Endothelial cell of umbilical vein (primary cell): ENCODE measurements around the gene ZNF678. TPM values are rescaled to one million over a fixed set of nuclear protein-coding genes. Genes with fewer than 3 reads are reported as not detected.

Experiments
- BruUV-seq: library from RNA; stranded (reverse); fragments of 400-500 nt; replicated peaks from 2 replicates; lab custom pipeline; 2021; lab: Mats Ljungman, UMichigan
- CTCF ChIA-PET: fragments of 300-600, 350-600 bp; sonication (Branson Sonifier 250); formaldehyde crosslinking; loops from one replicate; lab custom pipeline; 2021; ENCODE audit warnings: antibody characterized with exemption, inconsistent platforms; lab: Charles Lee
- POLR2A ChIA-PET: fragments of 300-600, 350-600 bp; sonication (Branson Sonifier 250); formaldehyde crosslinking; loops from one replicate; lab custom pipeline; 2021; ENCODE audit warnings: antibody characterized with exemption, inconsistent platforms; lab: Charles Lee
- DNase-seq: peaks from one replicate; pipeline ENCODE4 v3.0.0-alpha.2; 2011; ENCODE audit warnings: low read depth, low spot score
- FAIRE-seq: peaks from 2 replicates; lab custom pipeline; 2011; peaks lifted over from hg19 to GRCh38; lab: Jason Lieb, UNC
- H2AFZ ChIP-seq: 2 replicates; pipeline ENCODE4 v1.6.0; 2012; ENCODE audit warnings: low read depth, low read length, control low read depth, inconsistent platforms
- H3K27ac ChIP-seq: 2 replicates; pipeline ENCODE4 v1.5.1; 2011; ENCODE audit warnings: low read depth, mild to moderate bottlenecking, control low read depth, low read length, moderate library complexity; ENCODE audit not compliant: insufficient read depth
- H3K27me3 ChIP-seq, 2 experiments: 2 replicates each; pipeline versions ENCODE4 v1.6.0 to v1.6.1; 2011; ENCODE audit warnings: low read length in 2 of 2, mixed read lengths in 1 of 2; ENCODE audit not compliant: control insufficient read depth in 2 of 2, insufficient read depth in 2 of 2
- H3K36me3 ChIP-seq, 2 experiments: 2 replicates in 1 of 2; 3 replicates in 1 of 2; pipeline ENCODE4 v1.5.1; 2011; ENCODE audit warnings: low read length in 2 of 2, mild to moderate bottlenecking in 1 of 2, moderate library complexity in 1 of 2; ENCODE audit not compliant: control insufficient read depth in 2 of 2, insufficient read depth in 2 of 2; ENCODE audit errors: extremely low read depth in 1 of 2
- H3K4me1 ChIP-seq: 3 replicates; pipeline ENCODE4 v1.5.1; 2011; ENCODE audit warnings: mild to moderate bottlenecking, low read length; ENCODE audit not compliant: control insufficient read depth, insufficient read depth; ENCODE audit errors: extremely low read depth
- H3K4me2 ChIP-seq: 2 replicates; pipeline ENCODE4 v1.6.1; 2011; ENCODE audit warnings: low read length, control low read depth, mixed read lengths; ENCODE audit not compliant: insufficient read depth
- H3K4me3 ChIP-seq, 3 experiments: fragments of 200-600 bp in 1 of 3; sonication (generic), shearing (Covaris generic) in 1 of 3; replicated peaks in 1 of 3; 2 replicates each; pipeline ENCODE4 v1.5.1; 2011 to 2016; ENCODE audit warnings: control low read depth in 3 of 3, low read length in 3 of 3, mild to moderate bottlenecking in 2 of 3, inconsistent platforms in 1 of 3, low read depth in 1 of 3, moderate library complexity in 1 of 3; ENCODE audit not compliant: insufficient read depth in 1 of 3
- H3K79me2 ChIP-seq: 2 replicates; pipeline ENCODE4 v1.6.0; 2012; ENCODE audit warnings: low read length, inconsistent platforms; ENCODE audit not compliant: control insufficient read depth, insufficient read depth
- H3K9ac ChIP-seq: replicated peaks from 2 replicates; pipeline ENCODE3; 2011; ENCODE audit warnings: low read length, control low read depth; ENCODE audit not compliant: insufficient read depth; ENCODE audit errors: extremely low read depth
- H3K9me1 ChIP-seq: replicated peaks from 3 replicates; pipeline ENCODE4 v1.6.0; 2011; ENCODE audit warnings: mild to moderate bottlenecking, low read length; ENCODE audit not compliant: control insufficient read depth, insufficient read depth; ENCODE audit errors: extremely low read depth
- H3K9me3 ChIP-seq: replicated peaks from 2 replicates; pipeline ENCODE4 v1.5.1; 2012; ENCODE audit warnings: low read length, inconsistent platforms; ENCODE audit not compliant: control insufficient read depth, insufficient read depth
- H4K20me1 ChIP-seq: replicated peaks from 2 replicates; pipeline ENCODE3; 2011; ENCODE audit warnings: mild to moderate bottlenecking, low read length; ENCODE audit not compliant: control insufficient read depth, insufficient read depth; ENCODE audit errors: extremely low read depth
- CTCF ChIP-seq, 2 donors: IDR thresholded peaks; 1 replicate in 1 of 2; 2 replicates in 1 of 2; pipeline ENCODE4 v1.5.1; 2011; ENCODE audit warnings: low read length in 2 of 2, mild to moderate bottlenecking in 2 of 2, moderate library complexity in 2 of 2, control low read depth in 1 of 2, inconsistent platforms in 1 of 2, low read depth in 1 of 2; ENCODE audit not compliant: insufficient read depth in 1 of 2; ENCODE audit errors: extremely low read depth in 1 of 2
- EZH2 ChIP-seq: IDR thresholded peaks from 2 replicates; pipeline ENCODE4 v1.6.1; 2012; ENCODE audit warnings: borderline replicate concordance, low read depth, mild to moderate bottlenecking, moderate library complexity, low read length, inconsistent platforms; ENCODE audit not compliant: severe bottlenecking
- FOS ChIP-seq: IDR thresholded peaks from 2 replicates; pipeline ENCODE4 v1.6.1; 2011; ENCODE audit warnings: mild to moderate bottlenecking, low read length, moderate library complexity, borderline replicate concordance; ENCODE audit not compliant: insufficient read depth
- GATA2 ChIP-seq: IDR thresholded peaks from 2 replicates; pipeline ENCODE4 v1.7.0; 2011; ENCODE audit warnings: low read depth, mild to moderate bottlenecking, moderate library complexity, mixed read lengths, low read length; ENCODE audit not compliant: insufficient read length, insufficient read depth
- JUN ChIP-seq: IDR thresholded peaks from 2 replicates; pipeline ENCODE4 v1.6.1; 2011; ENCODE audit warnings: borderline replicate concordance, low read depth; ENCODE audit not compliant: insufficient read length, insufficient read depth
- MAX ChIP-seq: IDR thresholded peaks from 2 replicates; pipeline ENCODE4 v1.6.1; 2011; ENCODE audit not compliant: insufficient read depth, insufficient read length
- MYC ChIP-seq: IDR thresholded peaks from one replicate; pipeline ENCODE4 v1.6.1; 2011; ENCODE audit warnings: mild to moderate bottlenecking, low read depth, low read length
- POLR2A ChIP-seq: IDR thresholded peaks from 2 replicates; pipeline ENCODE4 v1.6.1; 2012; ENCODE audit warnings: low read depth, mild to moderate bottlenecking, control low read depth, low read length
- POLR2AphosphoS5 ChIP-seq: IDR thresholded peaks from 2 replicates; pipeline ENCODE4 v1.6.1; 2012; ENCODE audit warnings: low read depth, mild to moderate bottlenecking, control low read depth, low read length, moderate library complexity; ENCODE audit not compliant: insufficient read depth
- dilution Hi-C: fragments of 300-500 bp; cut with MboI; formaldehyde crosslinking; loops from one replicate; pipeline ENCODE4 v1.15.0; 2019; ENCODE audit warnings: low sequenced_read_pairs; ENCODE audit not compliant: extremely low pct_ligation_motif_present
- intact Hi-C: fragments of 100-400 bp; cut with micrococcal nuclease; formaldehyde crosslinking; loops from one replicate; pipeline ENCODE4 v1.10.0; 2022
- polyA plus RNA-seq, 4 experiments: library from polyadenylated mRNA; depleted of rRNA in 3 of 4; stranded (reverse) in 3 of 4; unstranded in 1 of 4; fragments of >200 nt; gene quantifications; 2 replicates each; pipeline versions ENCODE4 v1.2.1 to v1.2.3, GENCODE V29; 2011 to 2012; ENCODE audit warnings: missing spikeins in 1 of 4
- total RNA-seq: library from RNA; stranded (reverse); gene quantifications from 2 replicates; pipeline ENCODE4 v1.2.3, GENCODE V29; 2021

The ZNF678 gene
- total and polyA plus RNA-seq, 2 donors (not counting 3 experiments of a cell fraction or from before 2014, with no cell fraction given): 2.1 to 7.7 TPM

GRCh38 chr1:227548448-227548847 is 14.9 kb upstream of the ZNF678 start:
- Histone ChIP-seq H3K9me1 (no peaks in the 10 kb centered on the region), H3K9me3 (no peaks in the 10 kb centered on the region), H3K79me2 (no peaks in the 10 kb centered on the region), H3K9ac (no peak overlapping the region), H3K27me3 (no peaks in the 10 kb centered on the region), H3K4me3 (no peak overlapping the region), H3K4me2 (no peak overlapping the region), H3K27ac (no peak overlapping the region), H2AFZ (no peak overlapping the region), H3K36me3 (no peaks in the 10 kb centered on the region), H4K20me1 (no peaks in the 10 kb centered on the region), H3K4me1 (no peaks in the 10 kb centered on the region)
- POLR2A ChIA-PET: no interaction called here
- FAIRE-seq (no peak), DNase-seq (no peak)
- dilution Hi-C loops: no loop called here
- CTCF ChIA-PET: no interaction called here
- TF ChIP-seq FOS: no peak
- TF ChIP-seq POLR2AphosphoS5: no peak
- no peak for TF ChIP-seq EZH2
- no peak for TF ChIP-seq MAX
- no peak for TF ChIP-seq MYC
- no peak for TF ChIP-seq CTCF (IDR thresholded peaks at IDR 0.05; ENCODE audit: extremely low read depth in 1 of 2, insufficient read depth in 1 of 2, low read depth in 1 of 2, low read length in 2 of 2)
- no peak for TF ChIP-seq JUN
- no peak for TF ChIP-seq POLR2A
- TF ChIP-seq GATA2: no peak
- intact Hi-C loops: no loop called here
- no TSS peak for BruUV-seq
